ENCODE data around the gene RER1.

Gene RER1

GRCh38 chr1:2393471-2393877, 1.8 kb downstream of the RER1 start:
- Mint-ChIP-seq H3K4me1 (peaks cover 33% of the 10 kb centered on the region), H3K4me3 (peak overlapping the region; percentile 91), H3K27ac (peak overlapping the region; percentile 50), H3K36me3 (ENCODE audit: low read depth) (peaks cover 30% of the 10 kb centered on the region), H3K9me3 (no peaks in the 10 kb centered on the region), H3K27me3 (ENCODE audit: low read depth, poor library complexity) (peaks cover 8% of the 10 kb centered on the region)
- DNase-seq: no peak
- TF ChIP-seq CTCF (IDR thresholded peaks at IDR 0.05): no peak

- Mint-ChIP-seq H3K27ac (peak overlapping the region; percentile 85), H3K4me1 (peaks cover 33% of the 10 kb centered on the region), H3K4me3 (no peak overlapping the region), H3K27me3 (ENCODE audit: low read depth, poor library complexity) (peaks cover 8% of the 10 kb centered on the region), H3K36me3 (ENCODE audit: low read depth) (peaks cover 37% of the 10 kb centered on the region), H3K9me3 (no peaks in the 10 kb centered on the region)
- no peak for TF ChIP-seq CTCF (IDR thresholded peaks at IDR 0.05)
- no peak for DNase-seq
These were observed 2.6 kb downstream of the RER1 start for GRCh38 chr1:2394220-2394619.

- TF ChIP-seq CTCF (IDR thresholded peaks at IDR 0.05): no peak
- Mint-ChIP-seq H3K4me3 (no peak overlapping the region), H3K27me3 (ENCODE audit: low read depth, poor library complexity) (peaks cover 8% of the 10 kb centered on the region), H3K9me3 (no peaks in the 10 kb centered on the region), H3K36me3 (ENCODE audit: low read depth) (peaks cover 41% of the 10 kb centered on the region), H3K27ac (peak overlapping the region; percentile 86), H3K4me1 (peaks cover 33% of the 10 kb centered on the region)
- no peak for DNase-seq
These were observed 3.1 kb downstream of the RER1 start for GRCh38 chr1:2394761-2395160.

- Mint-ChIP-seq H3K27ac (peak overlapping the region; percentile 86), H3K27me3 (ENCODE audit: low read depth, poor library complexity) (peaks cover 8% of the 10 kb centered on the region), H3K9me3 (no peaks in the 10 kb centered on the region), H3K36me3 (ENCODE audit: low read depth) (peaks cover 45% of the 10 kb centered on the region), H3K4me3 (no peak overlapping the region), H3K4me1 (peaks cover 28% of the 10 kb centered on the region)
- DNase-seq: no peak
- TF ChIP-seq CTCF (IDR thresholded peaks at IDR 0.05): no peak
These were observed 3.6 kb downstream of the RER1 start for GRCh38 chr1:2395245-2395644.

- H3K9me3 Mint-ChIP-seq: no peaks in the 10 kb centered on the region
- peaks cover 51% of the 10 kb centered on the region for H3K36me3 Mint-ChIP-seq (ENCODE audit: low read depth)
- no peak overlapping the region for H3K4me3 Mint-ChIP-seq
- no peak for TF ChIP-seq CTCF (IDR thresholded peaks at IDR 0.05)
- DNase-seq: no peak
- peak overlapping the region; percentile 59 for H3K27ac Mint-ChIP-seq
- peaks cover 21% of the 10 kb centered on the region for H3K4me1 Mint-ChIP-seq
- H3K27me3 Mint-ChIP-seq (ENCODE audit: low read depth, poor library complexity): peaks cover 8% of the 10 kb centered on the region
These were observed 4.4 kb downstream of the RER1 start for GRCh38 chr1:2396059-2396458.

- no peak for DNase-seq
- peaks cover 8% of the 10 kb centered on the region for H3K27me3 Mint-ChIP-seq (ENCODE audit: low read depth, poor library complexity)
- no peak for TF ChIP-seq CTCF (IDR thresholded peaks at IDR 0.05)
- H3K27ac Mint-ChIP-seq: no peak overlapping the region
- H3K36me3 Mint-ChIP-seq (ENCODE audit: low read depth): peaks cover 53% of the 10 kb centered on the region
- H3K9me3 Mint-ChIP-seq: no peaks in the 10 kb centered on the region
- no peak overlapping the region for H3K4me3 Mint-ChIP-seq
- H3K4me1 Mint-ChIP-seq: peaks cover 21% of the 10 kb centered on the region
These were observed 4.8 kb downstream of the RER1 start for GRCh38 chr1:2396476-2396875.
